Amygdala (tissue), 56 donors: ENCODE measurements around the gene SMG6.
"Not testable (repeated sequence)": the region's sequence is repeated elsewhere in the genome, so short reads cannot be mapped to it uniquely, and the experiment has no call there.

Experiments
- DNase-seq, 56 donors: peaks; one replicate each; lab custom pipeline; 2025; lab: John Stamatoyannopoulos, UW

Gene SMG6

GRCh38 chr17:2264067-2264860, 39.3 kb downstream of the SMG6 start:
- DNase-seq, result no peak

DNA sequence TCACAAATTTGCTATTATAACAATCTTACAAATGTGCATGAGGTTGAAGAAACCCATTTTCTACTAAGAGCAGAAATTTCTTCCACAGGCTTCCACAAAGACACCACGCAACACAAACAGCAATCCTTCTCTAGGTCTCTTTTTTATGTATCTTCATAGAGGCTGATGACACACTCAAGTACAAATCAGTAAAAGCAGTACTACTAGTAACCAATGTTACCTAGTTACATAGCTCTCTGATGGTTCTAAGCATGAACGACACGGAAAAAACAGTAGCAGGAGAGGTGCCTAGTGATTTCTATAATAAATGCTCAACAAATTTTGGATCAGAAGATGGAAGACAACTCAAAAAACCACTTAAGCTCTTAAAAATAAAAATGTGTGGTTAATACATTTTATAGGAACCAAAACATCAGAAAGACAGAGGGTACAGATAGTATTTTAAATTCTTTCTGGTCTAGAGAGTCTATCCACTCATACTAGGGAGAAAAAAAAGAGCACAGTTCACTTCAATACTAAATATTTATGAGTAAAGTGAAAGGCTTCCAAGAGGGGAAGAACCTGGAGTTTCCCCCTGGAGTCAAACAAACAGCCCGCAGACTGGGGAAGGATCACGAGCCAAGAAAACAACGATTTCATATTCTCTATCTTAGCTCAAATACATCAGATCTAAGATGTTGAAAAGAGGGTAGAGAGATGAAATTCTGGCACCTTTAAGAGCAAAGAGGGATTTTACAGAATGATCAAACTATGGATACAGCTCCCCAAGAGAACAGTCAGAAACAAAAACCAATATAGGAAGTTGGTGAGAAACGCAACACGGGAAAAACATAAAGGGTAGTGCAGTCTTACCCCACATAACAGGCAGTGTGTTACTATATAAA, 40.2 kb downstream of the SMG6 start:
- DNase-seq, result no peak

DNA sequence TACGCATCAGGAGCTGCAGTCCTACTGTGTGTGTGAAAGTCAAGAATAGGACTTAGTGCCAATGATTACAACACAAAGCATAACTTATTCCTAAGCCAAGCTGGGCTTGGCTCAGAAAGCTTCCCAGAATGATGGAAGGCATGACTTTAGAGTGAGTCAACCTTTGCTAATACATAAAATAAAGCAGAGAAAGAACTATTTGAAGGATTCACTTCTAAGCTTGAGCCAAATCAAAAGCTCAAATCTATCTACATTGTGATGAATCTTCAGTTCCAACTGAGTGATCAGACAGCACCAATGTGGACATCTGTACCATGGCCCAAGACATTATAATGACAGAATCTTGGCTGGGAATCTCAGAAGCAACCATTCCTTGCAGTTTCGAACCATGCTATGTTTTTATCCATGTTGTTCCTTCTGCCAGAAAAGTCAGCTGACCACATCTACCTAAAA, 41.4 kb downstream of the SMG6 start:
- DNase-seq, result no peak

- peak in 3 of 56 donors; percentile 3 to 10 (median 6) for DNase-seq
Measured at GRCh38 chr17:2259769-2260536, 43.6 kb downstream of the SMG6 start.

DNA sequence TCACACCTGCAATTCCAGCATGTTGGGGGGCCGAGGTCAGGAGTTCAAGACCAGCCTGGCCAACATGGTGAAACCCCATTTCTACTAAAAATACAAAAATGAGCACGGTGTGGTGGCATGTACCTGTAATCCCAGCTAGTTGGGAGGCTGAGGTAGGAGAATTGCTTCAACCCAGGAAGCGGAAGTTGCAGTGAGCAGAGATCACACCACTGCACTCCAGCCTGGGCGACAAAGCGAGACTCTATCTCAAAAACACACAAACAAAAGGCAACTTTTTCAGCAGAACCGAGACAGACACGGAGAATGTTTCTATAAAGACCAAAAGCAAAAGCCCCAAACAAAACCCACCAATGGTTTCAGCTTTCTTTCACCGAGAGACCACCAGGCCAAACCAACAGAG, 44.8 kb downstream of the SMG6 start:
- not testable (repeated sequence) for DNase-seq

DNA sequence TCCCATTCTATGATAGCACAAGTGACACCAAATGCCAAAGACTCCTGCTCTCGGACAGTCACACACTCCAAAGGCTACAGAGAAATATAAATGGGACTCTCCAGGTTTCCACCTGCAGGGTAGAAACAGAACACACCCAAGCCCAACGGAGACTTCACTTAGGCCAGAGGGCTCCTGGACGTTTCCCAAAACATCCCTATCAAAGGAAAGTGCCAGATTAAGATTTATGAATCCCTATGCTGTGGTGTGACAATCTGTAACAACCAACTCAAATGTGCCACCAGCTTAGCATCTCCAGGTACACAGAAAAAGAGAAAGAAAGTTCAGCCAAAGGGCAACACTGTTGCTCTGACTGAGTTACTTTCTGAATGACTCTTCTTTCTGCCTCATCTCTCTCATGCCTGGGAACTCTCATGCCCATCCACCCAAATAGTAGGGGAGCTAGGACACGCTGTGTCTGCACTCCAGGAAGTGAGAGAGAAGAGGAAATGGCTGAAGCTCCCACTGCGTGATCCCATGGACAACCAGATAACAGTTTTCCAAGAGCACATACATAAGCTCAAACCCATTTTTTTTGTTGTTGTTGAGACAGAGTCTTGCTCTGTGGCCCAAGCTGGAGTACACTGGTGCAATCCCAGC, 49.7 kb downstream of the SMG6 start:
- DNase-seq, result no peak

DNA sequence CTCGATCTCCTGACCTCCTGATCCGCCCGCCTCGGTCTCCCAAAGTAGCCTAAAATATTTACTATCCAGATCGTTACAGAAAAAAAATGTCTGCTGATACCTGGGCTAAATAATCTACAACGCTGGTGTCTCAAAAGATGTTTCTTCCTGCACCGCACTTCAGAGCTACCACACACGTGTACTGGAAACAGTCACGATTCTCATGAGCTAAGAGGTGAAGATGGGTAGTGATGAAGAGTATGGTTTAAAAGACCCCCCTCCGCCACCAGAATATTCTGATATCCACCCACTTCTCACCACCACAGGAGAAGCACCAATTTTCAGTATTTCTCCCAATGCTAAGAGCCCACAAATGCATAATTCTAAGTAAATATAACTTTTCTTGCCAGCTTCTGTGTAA, 50.2 kb downstream of the SMG6 start:
- DNase-seq, result no peak

GRCh38 chr17:2251098-2251497, 52.5 kb downstream of the SMG6 start:
- no peak for DNase-seq

GRCh38 chr17:2250140-2251095, 53.2 kb downstream of the SMG6 start:
- DNase-seq, result no peak

DNA sequence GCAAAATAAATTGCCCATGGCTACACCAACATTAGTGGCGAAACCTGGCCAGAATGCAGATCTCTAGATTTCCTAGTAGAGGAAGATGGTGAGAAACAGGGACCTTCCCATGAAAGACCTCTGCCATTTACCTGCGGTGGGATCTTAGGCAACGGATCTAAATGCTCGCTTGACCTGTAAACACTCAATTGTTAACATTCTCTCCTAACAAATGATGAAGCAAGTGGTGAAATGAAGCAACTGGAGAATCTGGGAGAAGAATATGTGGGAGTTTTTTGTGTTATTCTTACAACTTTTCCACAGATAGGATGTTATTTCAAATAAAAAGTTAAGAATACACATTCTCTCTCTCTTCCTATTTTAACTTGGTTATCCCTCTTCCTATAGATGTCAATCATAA, 56.6 kb downstream of the SMG6 start:
- no peak for DNase-seq

DNA sequence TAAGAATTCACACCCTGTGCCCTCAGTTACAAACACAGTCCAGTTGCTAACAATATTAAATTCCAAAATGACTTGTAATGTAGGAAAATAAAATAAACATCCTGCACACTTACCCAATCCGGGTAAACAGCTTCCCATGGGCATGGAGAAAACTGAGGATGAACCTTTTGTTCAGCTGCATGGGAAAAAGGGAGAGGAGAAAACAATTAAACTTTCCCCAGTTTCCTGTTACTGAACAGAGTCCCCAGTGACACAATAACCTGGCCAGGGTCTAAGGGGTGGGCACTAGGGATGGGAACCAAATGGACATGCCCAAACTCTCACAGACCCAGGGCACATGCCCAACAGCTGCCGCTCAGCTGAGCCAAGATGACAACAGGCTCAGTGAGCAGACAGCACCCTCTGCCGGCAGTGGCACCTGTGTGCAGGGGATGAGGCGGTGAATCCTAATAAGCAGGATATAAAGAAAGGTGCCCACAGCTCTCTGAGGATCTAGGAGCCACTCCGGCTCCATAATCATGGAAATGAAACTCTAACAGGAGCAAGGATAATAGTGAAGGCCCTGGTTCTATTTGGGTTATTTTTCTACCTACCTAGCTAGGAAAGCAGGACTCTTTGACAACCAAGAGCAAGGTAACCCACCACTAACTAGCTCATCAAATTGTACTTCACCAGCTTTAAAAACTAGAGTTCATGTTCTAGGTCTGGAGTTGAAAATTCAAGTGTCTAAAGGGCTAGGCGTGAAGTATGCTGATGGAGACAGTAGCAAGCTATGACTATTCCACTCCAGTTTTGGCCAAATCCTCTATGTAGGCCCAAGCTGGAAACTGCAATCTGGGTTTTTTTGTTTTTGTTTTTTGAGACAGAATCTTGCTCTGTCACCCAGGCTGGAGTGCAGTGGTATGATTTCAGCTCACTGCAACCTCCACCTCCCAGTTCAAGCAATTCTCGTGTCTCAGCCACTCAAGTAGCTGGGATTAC, 58.8 kb downstream of the SMG6 start:
- peak in 54 of 56 donors; percentile 7 to 88 (median 59) for DNase-seq

GRCh38 chr17:2243953-2244352, 59.6 kb downstream of the SMG6 start:
- DNase-seq, result no peak

DNA sequence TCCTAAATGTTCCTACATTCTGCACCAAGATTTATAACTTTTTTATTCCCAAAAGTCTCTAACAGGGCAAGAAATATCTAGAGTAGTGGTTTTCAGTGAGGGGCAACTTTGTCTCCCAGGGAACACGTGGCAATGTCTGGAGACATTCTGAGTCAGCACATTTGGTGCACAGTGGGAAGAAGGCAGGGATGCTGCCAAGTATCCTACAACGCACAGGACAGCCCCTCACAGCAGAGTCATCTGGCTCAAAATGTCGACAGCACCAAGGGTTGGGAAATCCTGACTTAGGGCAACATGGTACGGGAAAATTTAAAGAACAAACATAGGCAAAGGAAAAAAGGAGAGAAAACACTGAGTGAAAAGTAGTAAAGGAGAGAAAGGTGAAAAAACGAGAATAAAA, 61.8 kb downstream of the SMG6 start:
- no peak for DNase-seq

DNA sequence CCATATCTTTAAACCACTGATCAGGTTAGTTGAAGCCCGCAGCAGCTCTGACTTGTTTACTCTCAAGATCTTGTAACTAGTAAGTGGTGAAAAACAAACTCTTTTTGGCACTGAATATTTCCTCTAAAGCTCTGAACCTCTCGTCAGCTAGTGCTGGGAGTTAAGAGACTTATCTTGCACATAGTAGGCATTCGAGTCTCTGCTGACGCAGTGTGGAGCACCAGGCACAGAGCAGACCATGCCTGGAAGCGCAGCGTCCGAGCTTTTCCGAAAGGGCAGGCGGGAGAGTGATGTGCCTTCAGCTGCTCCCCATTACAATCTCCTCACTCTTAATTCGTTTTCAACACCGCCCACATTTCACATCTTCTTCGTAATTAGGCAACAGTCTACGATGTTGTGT, 63.0 kb downstream of the SMG6 start:
- DNase-seq, result no peak

- peak in 1 of 56 donors; percentile 22 for DNase-seq
Measured at GRCh38 chr17:2239882-2240430, 63.6 kb downstream of the SMG6 start.

GRCh38 chr17:2239170-2239551, 64.4 kb downstream of the SMG6 start:
- DNase-seq, result no peak

- DNase-seq, result peak in 31 of 56 donors; percentile 3 to 71 (median 28)
Measured at GRCh38 chr17:2238432-2239169, 65.0 kb downstream of the SMG6 start.
